ENCODE data around the gene PCBP3. TPM values are rescaled to one million over a fixed set of nuclear protein-coding genes. Genes with fewer than 3 reads are reported as not detected.
"Not testable (repeated sequence)": the region's sequence is repeated elsewhere in the genome, so short reads cannot be mapped to it uniquely, and the experiment has no call there.

Gene PCBP3
- polyA plus RNA-seq, 1 donor from 2014 or later = 1.7 TPM

DNA sequence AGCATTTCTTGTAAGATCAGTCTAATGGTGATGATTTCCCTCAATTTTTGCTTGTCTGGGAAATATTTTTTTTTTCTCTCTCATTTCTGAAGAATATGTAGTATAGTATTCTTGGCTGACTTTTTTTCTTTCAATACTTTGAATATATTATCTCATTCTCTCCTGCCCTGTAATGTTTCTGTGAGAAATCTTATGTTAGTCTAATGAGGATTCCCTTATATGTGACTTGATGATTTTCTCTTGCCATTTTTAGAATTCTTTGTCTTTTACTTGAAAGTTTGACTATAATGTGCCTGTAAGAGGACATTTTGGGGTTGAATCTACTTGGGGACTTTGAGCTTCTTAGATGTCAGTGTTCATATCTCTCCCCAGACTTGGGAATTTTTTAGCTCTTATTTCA lies 40.0 kb upstream of the PCBP3 start:
- Histone ChIP-seq H3K9ac (ENCODE audit: low read length) (no peak overlapping the region), H3K27me3 (ENCODE audit: insufficient read depth, low read depth, low read length) (no peaks in the 10 kb centered on the region), H3K79me2 (replicated peaks; ENCODE audit: insufficient read depth, low read length) (no peaks in the 10 kb centered on the region), H4K20me1 (ENCODE audit: insufficient read depth) (no peaks in the 10 kb centered on the region), H3K4me2 (ENCODE audit: low read length) (no peak overlapping the region), H3K36me3 (ENCODE audit: insufficient read depth, low read length) (no peaks in the 10 kb centered on the region), H2AFZ (ENCODE audit: low read depth, low read length) (no peak overlapping the region), H3F3A (ENCODE audit: insufficient read depth, low read length, poor library complexity, severe bottlenecking) (no peaks in the 10 kb centered on the region), H3K9me2 (ENCODE audit: insufficient read depth, low read length) (no peaks in the 10 kb centered on the region), H3K4me3 (ENCODE audit: low read length) (no peak overlapping the region), H3K27ac (ENCODE audit: low read length) (no peak overlapping the region), H3K9me3 (ENCODE audit: low read length) (no peaks in the 10 kb centered on the region)
- TF ChIP-seq SMC3 (conservative IDR thresholded peaks at IDR 0.05; ENCODE audit: poor library complexity) = no peak
- TF ChIP-seq, protein P1, sequence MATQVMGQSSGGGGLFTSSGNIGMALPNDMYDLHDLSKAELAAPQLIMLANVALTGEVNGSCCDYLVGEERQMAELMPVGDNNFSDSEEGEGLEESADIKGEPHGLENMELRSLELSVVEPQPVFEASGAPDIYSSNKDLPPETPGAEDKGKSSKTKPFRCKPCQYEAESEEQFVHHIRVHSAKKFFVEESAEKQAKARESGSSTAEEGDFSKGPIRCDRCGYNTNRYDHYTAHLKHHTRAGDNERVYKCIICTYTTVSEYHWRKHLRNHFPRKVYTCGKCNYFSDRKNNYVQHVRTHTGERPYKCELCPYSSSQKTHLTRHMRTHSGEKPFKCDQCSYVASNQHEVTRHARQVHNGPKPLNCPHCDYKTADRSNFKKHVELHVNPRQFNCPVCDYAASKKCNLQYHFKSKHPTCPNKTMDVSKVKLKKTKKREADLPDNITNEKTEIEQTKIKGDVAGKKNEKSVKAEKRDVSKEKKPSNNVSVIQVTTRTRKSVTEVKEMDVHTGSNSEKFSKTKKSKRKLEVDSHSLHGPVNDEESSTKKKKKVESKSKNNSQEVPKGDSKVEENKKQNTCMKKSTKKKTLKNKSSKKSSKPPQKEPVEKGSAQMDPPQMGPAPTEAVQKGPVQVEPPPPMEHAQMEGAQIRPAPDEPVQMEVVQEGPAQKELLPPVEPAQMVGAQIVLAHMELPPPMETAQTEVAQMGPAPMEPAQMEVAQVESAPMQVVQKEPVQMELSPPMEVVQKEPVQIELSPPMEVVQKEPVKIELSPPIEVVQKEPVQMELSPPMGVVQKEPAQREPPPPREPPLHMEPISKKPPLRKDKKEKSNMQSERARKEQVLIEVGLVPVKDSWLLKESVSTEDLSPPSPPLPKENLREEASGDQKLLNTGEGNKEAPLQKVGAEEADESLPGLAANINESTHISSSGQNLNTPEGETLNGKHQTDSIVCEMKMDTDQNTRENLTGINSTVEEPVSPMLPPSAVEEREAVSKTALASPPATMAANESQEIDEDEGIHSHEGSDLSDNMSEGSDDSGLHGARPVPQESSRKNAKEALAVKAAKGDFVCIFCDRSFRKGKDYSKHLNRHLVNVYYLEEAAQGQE (IDR thresholded peaks at IDR 0.05; ENCODE audit: borderline replicate concordance) = no peak
- TF ChIP-seq TAF1 (IDR thresholded peaks at IDR 0.05; ENCODE audit: low read depth) = no peak
- TF ChIP-seq EP300 (conservative IDR thresholded peaks at IDR 0.05; ENCODE audit: poor library complexity, severe bottlenecking) = no peak
- no peak for TF ChIP-seq EZH2 (IDR thresholded peaks at IDR 0.05; ENCODE audit: borderline replicate concordance, insufficient read depth, low read length, poor library complexity, severe bottlenecking)
- TF ChIP-seq, protein P2, sequence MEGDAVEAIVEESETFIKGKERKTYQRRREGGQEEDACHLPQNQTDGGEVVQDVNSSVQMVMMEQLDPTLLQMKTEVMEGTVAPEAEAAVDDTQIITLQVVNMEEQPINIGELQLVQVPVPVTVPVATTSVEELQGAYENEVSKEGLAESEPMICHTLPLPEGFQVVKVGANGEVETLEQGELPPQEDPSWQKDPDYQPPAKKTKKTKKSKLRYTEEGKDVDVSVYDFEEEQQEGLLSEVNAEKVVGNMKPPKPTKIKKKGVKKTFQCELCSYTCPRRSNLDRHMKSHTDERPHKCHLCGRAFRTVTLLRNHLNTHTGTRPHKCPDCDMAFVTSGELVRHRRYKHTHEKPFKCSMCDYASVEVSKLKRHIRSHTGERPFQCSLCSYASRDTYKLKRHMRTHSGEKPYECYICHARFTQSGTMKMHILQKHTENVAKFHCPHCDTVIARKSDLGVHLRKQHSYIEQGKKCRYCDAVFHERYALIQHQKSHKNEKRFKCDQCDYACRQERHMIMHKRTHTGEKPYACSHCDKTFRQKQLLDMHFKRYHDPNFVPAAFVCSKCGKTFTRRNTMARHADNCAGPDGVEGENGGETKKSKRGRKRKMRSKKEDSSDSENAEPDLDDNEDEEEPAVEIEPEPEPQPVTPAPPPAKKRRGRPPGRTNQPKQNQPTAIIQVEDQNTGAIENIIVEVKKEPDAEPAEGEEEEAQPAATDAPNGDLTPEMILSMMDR (IDR thresholded peaks at IDR 0.05; ENCODE audit: poor library complexity, severe bottlenecking) = no peak
- no peak for TF ChIP-seq RAD21 (conservative IDR thresholded peaks at IDR 0.05)
- TF ChIP-seq POLR2AphosphoS5 (IDR thresholded peaks at IDR 0.05) = no peak
- TF ChIP-seq MXI1 (conservative IDR thresholded peaks at IDR 0.05; ENCODE audit: poor library complexity, severe bottlenecking) = no peak

DNA sequence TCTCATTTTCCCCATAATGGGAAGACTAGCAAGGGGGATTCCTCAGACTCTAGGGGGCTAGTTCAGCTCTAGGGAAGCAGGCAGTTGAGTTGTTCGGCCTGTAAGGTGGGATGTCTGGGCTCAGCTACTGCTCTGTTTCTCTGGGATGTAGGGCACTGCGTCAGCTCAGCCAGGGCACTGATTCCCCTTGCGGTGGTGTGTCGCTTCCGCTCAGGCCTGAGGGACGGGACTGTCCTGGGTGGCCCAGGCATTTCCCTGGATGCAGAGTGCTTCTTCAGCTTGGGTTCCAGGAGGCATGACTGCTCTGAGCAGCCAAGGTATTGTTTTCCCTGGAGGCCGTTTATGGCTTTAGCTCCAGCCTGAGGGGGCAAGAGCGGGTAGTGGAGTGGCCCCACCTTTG lies 38.8 kb upstream of the PCBP3 start:
- not testable (repeated sequence) for H3F3A ChIP-seq (ENCODE audit: insufficient read depth, low read length, poor library complexity, severe bottlenecking)

More for the DNA sequence above, 38.8 kb upstream of the PCBP3 start:
- not testable (repeated sequence) for H2AFZ ChIP-seq (ENCODE audit: low read depth, low read length); H3K27me3 ChIP-seq (ENCODE audit: insufficient read depth, low read depth, low read length); H4K20me1 ChIP-seq (ENCODE audit: insufficient read depth); H3K9me3 ChIP-seq (ENCODE audit: low read length); H3K9me2 ChIP-seq (ENCODE audit: insufficient read depth, low read length); H3K79me2 ChIP-seq (replicated peaks; ENCODE audit: insufficient read depth, low read length); H3K4me2 ChIP-seq (ENCODE audit: low read length); H3K27ac ChIP-seq (ENCODE audit: low read length); H3K4me3 ChIP-seq (ENCODE audit: low read length); H3K9ac ChIP-seq (ENCODE audit: low read length); H3K36me3 ChIP-seq (ENCODE audit: insufficient read depth, low read length)

Measured in neural cell (in vitro differentiated cells).